NCI-H187 (cell line): ENCODE measurements around the gene TMCO4.
"Not testable (repeated sequence)": the region's sequence is repeated elsewhere in the genome, so short reads cannot be mapped to it uniquely, and the experiment has no call there.

Experiments
- DNase-seq, 2 experiments: peaks; one replicate each; lab custom pipeline; 2025; lab: John Stamatoyannopoulos, UW

TMCO4 gene

DNA sequence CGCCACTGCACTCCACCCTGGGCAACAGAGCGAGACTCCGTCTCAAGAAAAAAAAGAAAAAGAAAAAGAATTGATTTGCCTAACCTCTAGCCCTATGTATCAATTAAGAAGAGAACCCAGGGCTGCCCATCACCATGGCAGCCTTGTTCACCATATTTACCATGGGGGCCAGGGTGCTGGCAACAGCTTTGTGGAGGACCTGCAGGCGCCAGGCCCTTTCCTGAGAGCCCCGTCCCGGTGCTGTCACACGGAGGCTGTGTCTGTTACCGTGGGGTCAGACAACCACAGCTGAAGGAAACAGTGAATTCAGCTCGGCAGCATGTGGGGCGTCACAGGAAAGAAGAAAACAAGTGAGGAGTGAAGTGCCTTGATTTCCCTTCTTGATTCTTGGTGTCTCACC is 162.1 kb downstream of the TMCO4 start:
- DNase-seq, result no peak

DNA sequence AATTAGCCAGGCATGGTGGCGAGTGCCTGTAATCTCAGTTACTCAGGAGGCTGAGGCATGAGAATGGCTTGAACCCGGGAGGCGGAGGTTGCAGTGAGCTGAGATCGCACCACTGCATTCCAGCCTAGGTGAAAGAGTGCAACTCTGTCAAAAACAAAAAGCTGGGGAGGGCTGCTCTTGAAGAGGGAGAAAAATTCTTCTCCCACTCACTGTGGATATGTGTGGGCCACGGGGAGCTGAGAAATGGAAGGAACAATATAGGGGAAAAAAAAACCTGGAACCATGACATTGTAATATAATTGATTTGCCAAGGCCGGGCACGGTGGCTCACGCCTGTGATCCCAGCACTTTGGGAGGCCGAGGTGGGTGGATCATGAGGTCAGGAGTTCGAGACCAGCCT is 163.0 kb downstream of the TMCO4 start:
- DNase-seq, result not testable (repeated sequence)

GRCh38 chr1:19636065-19636464 is 163.7 kb downstream of the TMCO4 start:
- DNase-seq, result no peak

DNA sequence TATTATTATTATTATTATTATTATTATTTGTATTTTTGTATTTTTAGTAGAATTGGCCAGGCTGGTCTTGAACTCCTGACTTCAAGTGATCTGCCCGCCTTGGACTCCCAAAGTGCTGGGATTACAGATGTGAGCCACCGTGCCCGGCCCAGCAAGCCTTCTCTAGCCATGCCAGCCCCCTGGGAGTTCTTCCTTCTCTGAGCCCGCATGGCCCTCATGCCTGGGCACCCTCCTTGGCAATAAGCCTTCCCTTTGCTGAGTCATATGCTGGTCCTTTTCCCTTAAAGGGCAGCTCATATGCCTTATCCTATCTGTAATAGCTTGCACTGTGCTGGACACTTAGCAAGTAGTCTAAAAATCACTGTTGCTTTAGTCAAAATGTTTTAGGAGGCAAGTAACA is 164.1 kb downstream of the TMCO4 start:
- no peak for DNase-seq

DNA sequence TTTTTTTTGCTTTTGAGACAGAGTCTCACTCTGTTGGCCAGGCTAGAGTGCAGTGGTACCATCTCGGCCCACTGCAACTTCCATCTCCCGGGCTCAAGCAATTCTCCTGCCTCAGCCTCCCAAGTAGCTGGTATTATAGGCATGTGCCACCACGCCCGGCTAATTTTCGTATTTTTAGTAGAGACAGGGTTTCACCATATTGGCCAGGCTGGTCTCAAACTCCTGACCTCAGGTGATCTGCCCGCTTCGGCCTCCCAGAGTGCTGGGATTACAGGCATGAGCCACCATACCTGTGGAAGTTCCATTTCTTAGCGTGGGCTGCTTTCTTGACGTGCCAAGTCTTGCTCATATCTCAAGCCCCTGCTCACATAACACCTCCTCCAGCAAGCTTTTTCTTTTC is 164.7 kb downstream of the TMCO4 start:
- DNase-seq, result not testable (repeated sequence)

GRCh38 chr1:19633106-19633505 is 166.6 kb downstream of the TMCO4 start:
- DNase-seq, result no peak
